WTC11 (cell line): ENCODE results near the gene WWOX. TPM values are rescaled to one million over a fixed set of nuclear protein-coding genes. Genes with fewer than 3 reads are reported as not detected.

ENCODE experiments used
- ATAC-seq: fragments of 200-7000 bp; cut with Tn5 transposase; 2 replicates; pipeline ENCODE4 v1.10.0; 2021; ENCODE audit warnings: mild to moderate bottlenecking, moderate library complexity
- CTCF ChIA-PET: fragments of 300-600 bp; sonication (Branson Sonifier 250); formaldehyde crosslinking; loops from one replicate; lab custom pipeline; 2021; ENCODE audit warnings: antibody characterized with exemption; lab: Charles Lee
- POLR2A ChIA-PET: fragments of 350-600 bp; sonication (Branson Sonifier 250); formaldehyde crosslinking; loops from one replicate; lab custom pipeline; 2021; ENCODE audit warnings: antibody characterized with exemption; lab: Charles Lee
- DNase-seq: peaks from one replicate; pipeline ENCODE4 v3.0.0; 2021; ENCODE audit warnings: low spot score
- H3K27ac Mint-ChIP-seq: 2 replicates; pipeline ENCODE4 v1.8.0; 2021; ENCODE audit warnings: mixed read lengths
- H3K27me3 Mint-ChIP-seq: 2 replicates; pipeline ENCODE4 v1.8.0; 2021; ENCODE audit warnings: low read depth, mild to moderate bottlenecking, moderate library complexity, mixed read lengths
- H3K36me3 Mint-ChIP-seq: 2 replicates; pipeline ENCODE4 v1.8.0; 2021; ENCODE audit warnings: mixed read lengths
- H3K4me1 Mint-ChIP-seq: 2 replicates; pipeline ENCODE4 v1.8.0; 2022; ENCODE audit warnings: mixed read lengths
- H3K4me3 Mint-ChIP-seq: 2 replicates; pipeline ENCODE4 v1.8.0; 2021; ENCODE audit warnings: mild to moderate bottlenecking, moderate library complexity, mixed read lengths
- H3K9me3 Mint-ChIP-seq: 2 replicates; pipeline ENCODE4 v1.8.0; 2021; ENCODE audit warnings: mixed read lengths
- ATF1 ChIP-seq: sonication (generic); formaldehyde crosslinking; IDR thresholded peaks from 2 replicates; pipeline ENCODE4 v1.8.1; 2023; ENCODE audit warnings: mild to moderate bottlenecking, moderate library complexity, missing genetic modification reagents
- CREB1 ChIP-seq: sonication (generic); formaldehyde crosslinking; IDR thresholded peaks from 2 replicates; pipeline ENCODE4 v1.8.0; 2023; ENCODE audit warnings: mild to moderate bottlenecking, missing genetic modification reagents
- ETV6 ChIP-seq: sonication (generic); formaldehyde crosslinking; IDR thresholded peaks from 2 replicates; pipeline ENCODE4 v1.8.1; 2022; ENCODE audit warnings: mild to moderate bottlenecking, missing genetic modification reagents
- GRHL2 ChIP-seq: fragments of 250-450 bp; sonication (Bioruptor Pico); IDR thresholded peaks from 2 replicates; pipeline ENCODE4 v1.8.0; 2022; ENCODE audit warnings: mild to moderate bottlenecking, moderate library complexity; ENCODE audit not compliant: insufficient replicate concordance, severe bottlenecking
- GTF2I ChIP-seq: fragments of 250-450 bp; sonication (Bioruptor Pico); conservative IDR thresholded peaks from 2 replicates; pipeline ENCODE4 v1.4.0; 2021; ENCODE audit warnings: mild to moderate bottlenecking
- KAT7 ChIP-seq: sonication (generic); formaldehyde crosslinking; IDR thresholded peaks from 2 replicates; pipeline ENCODE4 v1.8.1; 2023; ENCODE audit warnings: missing genetic modification reagents, mild to moderate bottlenecking, borderline replicate concordance
- MAX ChIP-seq: sonication (generic); formaldehyde crosslinking; IDR thresholded peaks from 2 replicates; pipeline ENCODE4 v1.8.0; 2022; ENCODE audit warnings: mild to moderate bottlenecking, missing genetic modification reagents
- MYBL2 ChIP-seq: sonication (generic); formaldehyde crosslinking; IDR thresholded peaks from 2 replicates; pipeline ENCODE4 v1.8.1; 2023; ENCODE audit warnings: mild to moderate bottlenecking, moderate library complexity, missing genetic modification reagents
- NR2C2 ChIP-seq: sonication (generic); formaldehyde crosslinking; IDR thresholded peaks from 2 replicates; pipeline ENCODE4 v1.8.0; 2022; ENCODE audit warnings: mild to moderate bottlenecking, missing genetic modification reagents
- SP1 ChIP-seq: sonication (generic); formaldehyde crosslinking; conservative IDR thresholded peaks from 2 replicates; pipeline ENCODE4 v1.8.1; 2022; ENCODE audit warnings: missing genetic modification reagents
- TEAD1 ChIP-seq: sonication (generic); formaldehyde crosslinking; IDR thresholded peaks from 2 replicates; pipeline ENCODE4 v1.8.0; 2022; ENCODE audit warnings: mild to moderate bottlenecking, missing genetic modification reagents
- TEAD4 ChIP-seq: sonication (generic); formaldehyde crosslinking; IDR thresholded peaks from 2 replicates; pipeline ENCODE4 v1.8.0; 2022; ENCODE audit warnings: mild to moderate bottlenecking, missing genetic modification reagents
- ZNF121 ChIP-seq: sonication (generic); formaldehyde crosslinking; IDR thresholded peaks from 2 replicates; pipeline ENCODE4 v1.8.0; 2023; ENCODE audit warnings: missing genetic modification reagents
- ZNF263 ChIP-seq: sonication (generic); formaldehyde crosslinking; IDR thresholded peaks from 2 replicates; pipeline ENCODE4 v1.8.1; 2022; ENCODE audit warnings: low read depth, mild to moderate bottlenecking, moderate library complexity, missing genetic modification reagents
- ZNF317 ChIP-seq: sonication (generic); formaldehyde crosslinking; IDR thresholded peaks from 2 replicates; pipeline ENCODE4 v1.8.1; 2023; ENCODE audit warnings: low read depth, mild to moderate bottlenecking, moderate library complexity, missing genetic modification reagents, borderline replicate concordance
- ZNF423 ChIP-seq: fragments of 250-450 bp; sonication (Bioruptor Pico); IDR thresholded peaks from 2 replicates; pipeline ENCODE4 v2.1.2; 2022; ENCODE audit warnings: mild to moderate bottlenecking, moderate library complexity
- ZNF671 ChIP-seq: fragments of 250-450 bp; sonication (Bioruptor Pico); IDR thresholded peaks from 2 replicates; pipeline ENCODE4 v1.8.0; 2021; ENCODE audit warnings: mild to moderate bottlenecking
- ZSCAN18 ChIP-seq: fragments of 250-450 bp; sonication (Bioruptor Pico); IDR thresholded peaks from 2 replicates; pipeline ENCODE4 v2.1.2; 2022; ENCODE audit warnings: mild to moderate bottlenecking, moderate library complexity
- total RNA-seq: library from RNA; stranded (reverse); gene quantifications from 3 replicates; pipeline ENCODE4 v1.2.3, GENCODE V29; 2021
- TF ChIP-seq, protein P1 (sequence below): fragments of 250-450 bp; sonication (Bioruptor Pico); IDR thresholded peaks from 2 replicates; pipeline ENCODE4 v1.8.0; 2021; ENCODE audit warnings: mild to moderate bottlenecking
- TF ChIP-seq, protein P2 (sequence below): fragments of 250-450 bp; sonication (Bioruptor Pico); IDR thresholded peaks from 2 replicates; pipeline ENCODE4 v1.9.0; 2021; ENCODE audit warnings: mild to moderate bottlenecking, borderline replicate concordance
- TF ChIP-seq, protein P3 (sequence below): sonication (generic); formaldehyde crosslinking; IDR thresholded peaks from 2 replicates; pipeline ENCODE4 v1.8.0; 2022; ENCODE audit warnings: mild to moderate bottlenecking, missing genetic modification reagents
- TF ChIP-seq, protein P4 (sequence below): sonication (generic); formaldehyde crosslinking; IDR thresholded peaks from 2 replicates; pipeline ENCODE4 v1.8.1; 2022; ENCODE audit warnings: missing genetic modification reagents, borderline replicate concordance
- TF ChIP-seq, protein P5 (sequence below): sonication (generic); formaldehyde crosslinking; IDR thresholded peaks from 2 replicates; pipeline ENCODE4 v1.8.1; 2023; ENCODE audit warnings: mild to moderate bottlenecking, moderate library complexity, missing genetic modification reagents

Gene WWOX
- total RNA-seq, 1 experiment from 2014 or later, result 15.7 TPM

DNA sequence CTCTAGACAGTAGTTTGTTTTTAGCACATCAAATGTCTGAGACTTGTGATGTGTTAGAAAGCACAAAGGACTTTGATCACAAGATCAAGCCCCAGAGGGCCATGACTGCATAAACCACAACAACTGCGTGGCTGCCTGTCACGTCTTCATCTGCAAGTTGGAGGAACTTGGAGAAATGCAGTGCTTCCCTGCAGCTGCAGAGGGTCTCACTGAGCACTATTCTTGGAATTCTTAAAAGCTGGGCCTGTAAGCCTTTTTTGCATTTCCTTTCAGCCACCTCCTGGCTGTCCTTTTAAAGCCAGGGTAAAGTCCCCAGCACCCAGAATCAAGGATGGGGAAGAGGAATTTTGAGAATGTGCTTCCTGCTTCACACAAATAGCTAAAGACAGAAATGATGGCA, 1069.8 kb downstream of the WWOX start:
- ChIA-PET POLR2A (interaction anchor here (0.6 kb wide), 1 partner anchor 261 kb away, joined by 3 read pairs; no protein-coding TSS in a partner anchor), CTCF (interaction anchor here (0.6 to 1.5 kb wide), 7 partner anchors 10 to 181 kb away, joined by 3 to 6 read pairs (median 3); no protein-coding TSS in a partner anchor)
- H3K27ac Mint-ChIP-seq, result peak overlapping the region; percentile 70
- H3K9me3 Mint-ChIP-seq, result peaks cover 12% of the 10 kb centered on the region
- DNase-seq (peak; percentile 40), ATAC-seq (peak; percentile 97)
- H3K36me3 Mint-ChIP-seq, result peaks cover 12% of the 10 kb centered on the region
- H3K27me3 Mint-ChIP-seq, result no peaks in the 10 kb centered on the region
- no peak overlapping the region for H3K4me3 Mint-ChIP-seq
- no peak for TF ChIP-seq MAX
- TF ChIP-seq SP1 (CRISPR knock-in tag), result peak; percentile 37; the same call in 1 of the 2 replicates
- 0 out of 2 replicates have a peak, but pooled peaks have one; percentile 23 for TF ChIP-seq ETV6
- TF ChIP-seq TEAD1, result peak; percentile 52; the same call in 1 of the 2 replicates
- TF ChIP-seq NR2C2, result no peak
- TF ChIP-seq ZNF121 (CRISPR knock-in tag), result 0 out of 2 replicates have a peak, but pooled peaks have one; percentile 40
- no peak for TF ChIP-seq GRHL2 (CRISPR knock-in tag)
- peaks cover 53% of the 10 kb centered on the region for H3K4me1 Mint-ChIP-seq

- POLR2A ChIA-PET, result no interaction called here
- Mint-ChIP-seq H3K9me3 (peaks cover 12% of the 10 kb centered on the region), H3K27me3 (no peaks in the 10 kb centered on the region), H3K36me3 (peaks cover 12% of the 10 kb centered on the region), H3K27ac (no peak overlapping the region), H3K4me1 (peaks cover 45% of the 10 kb centered on the region), H3K4me3 (no peak overlapping the region)
- CTCF ChIA-PET, result no interaction called here
- DNase-seq, result no peak
- ATAC-seq, result no peak
- TF ChIP-seq ZSCAN18 (CRISPR knock-in tag) (no peak), ZNF671 (CRISPR knock-in tag) (no peak), ZNF317 (CRISPR knock-in tag) (no peak), ZNF263 (CRISPR knock-in tag) (no peak), TEAD4 (CRISPR knock-in tag) (no peak), ATF1 (CRISPR knock-in tag) (no peak), KAT7 (CRISPR knock-in tag) (no peak), ZNF423 (CRISPR knock-in tag) (no peak), MYBL2 (no peak), CREB1 (CRISPR knock-in tag) (no peak), GTF2I (no peak)
- TF ChIP-seq, protein P1, sequence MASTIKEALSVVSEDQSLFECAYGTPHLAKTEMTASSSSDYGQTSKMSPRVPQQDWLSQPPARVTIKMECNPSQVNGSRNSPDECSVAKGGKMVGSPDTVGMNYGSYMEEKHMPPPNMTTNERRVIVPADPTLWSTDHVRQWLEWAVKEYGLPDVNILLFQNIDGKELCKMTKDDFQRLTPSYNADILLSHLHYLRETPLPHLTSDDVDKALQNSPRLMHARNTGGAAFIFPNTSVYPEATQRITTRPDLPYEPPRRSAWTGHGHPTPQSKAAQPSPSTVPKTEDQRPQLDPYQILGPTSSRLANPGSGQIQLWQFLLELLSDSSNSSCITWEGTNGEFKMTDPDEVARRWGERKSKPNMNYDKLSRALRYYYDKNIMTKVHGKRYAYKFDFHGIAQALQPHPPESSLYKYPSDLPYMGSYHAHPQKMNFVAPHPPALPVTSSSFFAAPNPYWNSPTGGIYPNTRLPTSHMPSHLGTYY (CRISPR knock-in tag), result no peak
- TF ChIP-seq, protein P2, sequence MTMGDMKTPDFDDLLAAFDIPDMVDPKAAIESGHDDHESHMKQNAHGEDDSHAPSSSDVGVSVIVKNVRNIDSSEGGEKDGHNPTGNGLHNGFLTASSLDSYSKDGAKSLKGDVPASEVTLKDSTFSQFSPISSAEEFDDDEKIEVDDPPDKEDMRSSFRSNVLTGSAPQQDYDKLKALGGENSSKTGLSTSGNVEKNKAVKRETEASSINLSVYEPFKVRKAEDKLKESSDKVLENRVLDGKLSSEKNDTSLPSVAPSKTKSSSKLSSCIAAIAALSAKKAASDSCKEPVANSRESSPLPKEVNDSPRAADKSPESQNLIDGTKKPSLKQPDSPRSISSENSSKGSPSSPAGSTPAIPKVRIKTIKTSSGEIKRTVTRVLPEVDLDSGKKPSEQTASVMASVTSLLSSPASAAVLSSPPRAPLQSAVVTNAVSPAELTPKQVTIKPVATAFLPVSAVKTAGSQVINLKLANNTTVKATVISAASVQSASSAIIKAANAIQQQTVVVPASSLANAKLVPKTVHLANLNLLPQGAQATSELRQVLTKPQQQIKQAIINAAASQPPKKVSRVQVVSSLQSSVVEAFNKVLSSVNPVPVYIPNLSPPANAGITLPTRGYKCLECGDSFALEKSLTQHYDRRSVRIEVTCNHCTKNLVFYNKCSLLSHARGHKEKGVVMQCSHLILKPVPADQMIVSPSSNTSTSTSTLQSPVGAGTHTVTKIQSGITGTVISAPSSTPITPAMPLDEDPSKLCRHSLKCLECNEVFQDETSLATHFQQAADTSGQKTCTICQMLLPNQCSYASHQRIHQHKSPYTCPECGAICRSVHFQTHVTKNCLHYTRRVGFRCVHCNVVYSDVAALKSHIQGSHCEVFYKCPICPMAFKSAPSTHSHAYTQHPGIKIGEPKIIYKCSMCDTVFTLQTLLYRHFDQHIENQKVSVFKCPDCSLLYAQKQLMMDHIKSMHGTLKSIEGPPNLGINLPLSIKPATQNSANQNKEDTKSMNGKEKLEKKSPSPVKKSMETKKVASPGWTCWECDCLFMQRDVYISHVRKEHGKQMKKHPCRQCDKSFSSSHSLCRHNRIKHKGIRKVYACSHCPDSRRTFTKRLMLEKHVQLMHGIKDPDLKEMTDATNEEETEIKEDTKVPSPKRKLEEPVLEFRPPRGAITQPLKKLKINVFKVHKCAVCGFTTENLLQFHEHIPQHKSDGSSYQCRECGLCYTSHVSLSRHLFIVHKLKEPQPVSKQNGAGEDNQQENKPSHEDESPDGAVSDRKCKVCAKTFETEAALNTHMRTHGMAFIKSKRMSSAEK, result no peak
- TF ChIP-seq, protein P3, sequence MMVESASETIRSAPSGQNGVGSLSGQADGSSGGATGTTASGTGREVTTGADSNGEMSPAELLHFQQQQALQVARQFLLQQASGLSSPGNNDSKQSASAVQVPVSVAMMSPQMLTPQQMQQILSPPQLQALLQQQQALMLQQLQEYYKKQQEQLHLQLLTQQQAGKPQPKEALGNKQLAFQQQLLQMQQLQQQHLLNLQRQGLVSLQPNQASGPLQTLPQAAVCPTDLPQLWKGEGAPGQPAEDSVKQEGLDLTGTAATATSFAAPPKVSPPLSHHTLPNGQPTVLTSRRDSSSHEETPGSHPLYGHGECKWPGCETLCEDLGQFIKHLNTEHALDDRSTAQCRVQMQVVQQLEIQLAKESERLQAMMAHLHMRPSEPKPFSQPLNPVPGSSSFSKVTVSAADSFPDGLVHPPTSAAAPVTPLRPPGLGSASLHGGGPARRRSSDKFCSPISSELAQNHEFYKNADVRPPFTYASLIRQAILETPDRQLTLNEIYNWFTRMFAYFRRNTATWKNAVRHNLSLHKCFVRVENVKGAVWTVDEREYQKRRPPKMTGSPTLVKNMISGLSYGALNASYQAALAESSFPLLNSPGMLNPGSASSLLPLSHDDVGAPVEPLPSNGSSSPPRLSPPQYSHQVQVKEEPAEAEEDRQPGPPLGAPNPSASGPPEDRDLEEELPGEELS, result no peak
- TF ChIP-seq, protein P4, sequence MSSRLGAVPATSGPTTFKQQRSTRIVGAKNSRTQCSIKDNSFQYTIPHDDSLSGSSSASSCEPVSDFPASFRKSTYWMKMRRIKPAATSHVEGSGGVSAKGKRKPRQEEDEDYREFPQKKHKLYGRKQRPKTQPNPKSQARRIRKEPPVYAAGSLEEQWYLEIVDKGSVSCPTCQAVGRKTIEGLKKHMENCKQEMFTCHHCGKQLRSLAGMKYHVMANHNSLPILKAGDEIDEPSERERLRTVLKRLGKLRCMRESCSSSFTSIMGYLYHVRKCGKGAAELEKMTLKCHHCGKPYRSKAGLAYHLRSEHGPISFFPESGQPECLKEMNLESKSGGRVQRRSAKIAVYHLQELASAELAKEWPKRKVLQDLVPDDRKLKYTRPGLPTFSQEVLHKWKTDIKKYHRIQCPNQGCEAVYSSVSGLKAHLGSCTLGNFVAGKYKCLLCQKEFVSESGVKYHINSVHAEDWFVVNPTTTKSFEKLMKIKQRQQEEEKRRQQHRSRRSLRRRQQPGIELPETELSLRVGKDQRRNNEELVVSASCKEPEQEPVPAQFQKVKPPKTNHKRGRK (CRISPR knock-in tag), result no peak
- TF ChIP-seq, protein P5, sequence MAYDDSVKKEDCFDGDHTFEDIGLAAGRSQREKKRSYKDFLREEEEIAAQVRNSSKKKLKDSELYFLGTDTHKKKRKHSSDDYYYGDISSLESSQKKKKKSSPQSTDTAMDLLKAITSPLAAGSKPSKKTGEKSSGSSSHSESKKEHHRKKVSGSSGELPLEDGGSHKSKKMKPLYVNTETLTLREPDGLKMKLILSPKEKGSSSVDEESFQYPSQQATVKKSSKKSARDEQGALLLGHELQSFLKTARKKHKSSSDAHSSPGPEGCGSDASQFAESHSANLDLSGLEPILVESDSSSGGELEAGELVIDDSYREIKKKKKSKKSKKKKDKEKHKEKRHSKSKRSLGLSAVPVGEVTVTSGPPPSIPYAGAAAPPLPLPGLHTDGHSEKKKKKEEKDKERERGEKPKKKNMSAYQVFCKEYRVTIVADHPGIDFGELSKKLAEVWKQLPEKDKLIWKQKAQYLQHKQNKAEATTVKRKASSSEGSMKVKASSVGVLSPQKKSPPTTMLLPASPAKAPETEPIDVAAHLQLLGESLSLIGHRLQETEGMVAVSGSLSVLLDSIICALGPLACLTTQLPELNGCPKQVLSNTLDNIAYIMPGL, result no peak
These were observed 1071.2 kb downstream of the WWOX start for GRCh38 chr16:79170555-79171246.
